Gastroesophageal sphincter (tissue), 4 donors: ENCODE results near the gene CSNK1G2. TPM values are rescaled to one million over a fixed set of nuclear protein-coding genes. Genes with fewer than 3 reads are reported as not detected.
A peak's percentile ranks its signal among the peaks of the same experiment; 100 is the strongest.

Experiments
- ATAC-seq: fragments of 150-250 bp; one replicate; pipeline ENCODE4 v1.9.1; 2016; ENCODE audit warnings: mild to moderate bottlenecking, moderate library complexity
- H3K27ac ChIP-seq, 4 donors: fragments of 200-600 bp; sonication (generic) in 3 of 4; 1 replicate in 3 of 4; 2 replicates in 1 of 4; pipeline ENCODE4 v1.5.1; 2016 to 2019
- H3K27me3 ChIP-seq: fragments of 200-600 bp; sonication (generic); one replicate; pipeline ENCODE4 v1.5.1; 2019
- H3K36me3 ChIP-seq, 2 donors: fragments of 200-600 bp; sonication (generic); one replicate each; pipeline ENCODE4 v1.5.1; 2019; ENCODE audit warnings: control low read depth in 1 of 2
- H3K4me1 ChIP-seq, 3 donors: fragments of 200-600 bp; sonication (generic); 1 replicate in 2 of 3; 2 replicates in 1 of 3; pipeline ENCODE4 v1.5.1; 2016 to 2019; ENCODE audit warnings: control low read depth in 2 of 3
- H3K4me3 ChIP-seq, 2 donors: fragments of 200-600 bp; sonication (generic); one replicate each; pipeline ENCODE4 v1.5.1; 2019; ENCODE audit warnings: mild to moderate bottlenecking in 1 of 2, moderate library complexity in 1 of 2
- H3K9me3 ChIP-seq, 3 donors: fragments of 200-600 bp; sonication (generic); one replicate each; pipeline ENCODE4 v1.5.1; 2017 to 2019; ENCODE audit warnings: control low read depth in 2 of 3
- CTCF ChIP-seq, 4 experiments: fragments of 200-600 bp in 2 of 4; fragments of 450-650 bp in 2 of 4; sonication (generic) in 1 of 4; IDR thresholded peaks; one replicate each; pipeline ENCODE4 v1.5.1; 2017 to 2019; ENCODE audit warnings: antibody characterized with exemption in 4 of 4, mild to moderate bottlenecking in 2 of 4, moderate library complexity in 2 of 4
- EP300 ChIP-seq: sonication (generic); formaldehyde crosslinking; IDR thresholded peaks from one replicate; pipeline ENCODE4 v1.6.1; 2017; ENCODE audit warnings: antibody characterized with exemption, mild to moderate bottlenecking
- POLR2A ChIP-seq, 2 donors: fragments of 450-650 bp; IDR thresholded peaks; one replicate each; pipeline ENCODE4 v1.6.1; 2017; ENCODE audit warnings: antibody characterized with exemption in 2 of 2, mild to moderate bottlenecking in 2 of 2, moderate library complexity in 1 of 2
- POLR2AphosphoS5 ChIP-seq: sonication (generic); formaldehyde crosslinking; IDR thresholded peaks from one replicate; pipeline ENCODE4 v1.6.1; 2017; ENCODE audit warnings: antibody characterized with exemption
- WGBS, 2 donors: methylation state at CpG; one replicate each; pipeline ENCODE4 v1.1.5; 2018; ENCODE audit warnings: low coverage in 1 of 2; 5-methylcytosine and 5-hydroxymethylcytosine counted together
- total RNA-seq, 4 donors: library from RNA; depleted of rRNA; stranded (reverse); fragments of >200 nt; gene quantifications; one replicate each; pipeline ENCODE4 v1.1.0, GENCODE V29; 2016

Gene CSNK1G2
- total RNA-seq, 4 donors from 2014 or later, result 40.4 to 57.4 (median 46.2) TPM

GRCh38 chr19:1997353-1998233, 56.6 kb downstream of the CSNK1G2 start:
- Histone ChIP-seq H3K36me3 (peaks cover 0 to 92% of the 10 kb centered on the region in 2 donors), H3K4me3 (no peak overlapping the region), H3K27ac (no peak overlapping the region), H3K9me3 (no peaks in the 10 kb centered on the region), H3K27me3 (no peaks in the 10 kb centered on the region), H3K4me1 (no peaks in the 10 kb centered on the region)
- 77 to 93% methylated on average over 13 to 17 of the region's 31 CpGs for WGBS, 2 donors
- no peak for TF ChIP-seq CTCF (IDR thresholded peaks at IDR 0.05)
- TF ChIP-seq EP300, result no peak
- ATAC-seq, result no peak

DNA sequence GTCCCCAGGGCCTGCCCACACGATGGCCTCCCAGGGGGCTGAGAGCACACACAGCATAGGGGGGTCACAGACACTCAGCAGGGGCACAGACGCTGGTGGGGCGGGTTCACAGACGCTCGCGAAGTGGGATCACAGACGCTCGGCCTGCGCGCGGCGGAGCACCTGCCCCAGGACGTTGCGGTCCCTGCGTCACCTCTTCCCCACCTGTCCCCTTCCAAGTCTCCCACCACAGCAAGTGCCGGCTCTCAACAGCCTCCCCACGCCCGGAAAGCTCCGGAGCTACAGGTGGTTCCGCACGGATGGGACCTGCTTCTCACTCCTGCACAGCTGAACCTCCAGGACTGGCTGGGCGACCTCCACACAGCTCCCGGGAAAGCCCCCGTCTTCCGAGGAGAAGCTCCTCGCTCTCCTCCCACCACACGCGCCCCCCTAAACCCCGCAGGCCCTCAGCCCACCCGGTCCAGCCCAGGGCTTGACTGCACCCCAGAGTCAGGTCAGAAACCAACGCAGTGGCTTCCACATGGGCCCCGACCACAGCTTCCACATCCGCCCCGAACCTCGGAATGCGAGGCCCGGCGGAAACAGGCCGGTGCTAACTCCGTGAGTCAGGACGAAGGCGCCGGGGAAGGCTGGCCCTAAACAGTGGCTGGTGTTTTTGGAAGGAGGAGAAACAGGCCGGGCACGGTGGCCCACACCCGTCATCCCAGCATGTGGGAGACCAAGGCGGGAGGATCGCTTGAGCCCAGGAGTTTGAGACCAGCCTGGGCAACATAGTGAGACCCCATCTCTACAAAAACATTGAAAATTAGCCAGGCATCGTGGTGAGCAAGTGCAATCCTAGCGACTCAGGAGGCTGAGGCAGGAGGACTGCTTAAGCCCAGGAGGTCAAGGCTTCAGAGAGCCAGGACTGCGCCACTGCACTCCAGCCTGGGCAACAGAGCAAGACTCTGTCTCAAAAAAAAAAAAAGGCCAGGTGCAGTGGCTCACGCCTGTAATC, 58.0 kb downstream of the CSNK1G2 start:
- Histone ChIP-seq H3K4me1 (no peaks in the 10 kb centered on the region), H3K27me3 (no peaks in the 10 kb centered on the region), H3K36me3 (peaks cover 0 to 90% of the 10 kb centered on the region in 2 donors), H3K4me3 (no peak overlapping the region), H3K27ac (no peak overlapping the region), H3K9me3 (no peaks in the 10 kb centered on the region)
- ATAC-seq, result no peak
- TF ChIP-seq CTCF (IDR thresholded peaks at IDR 0.05) (no peak), POLR2A (IDR thresholded peaks at IDR 0.05) (no peak), POLR2AphosphoS5 (no peak), EP300 (no peak)
- WGBS, 2 donors, result 89% methylated on average over 8 of the region's 52 CpGs; no CpG with 5 or more reads in 1 of the 2 donors

- no peaks in the 10 kb centered on the region for H3K27me3 ChIP-seq
- H3K36me3 ChIP-seq, result peaks cover 0 to 87% of the 10 kb centered on the region in 2 donors
- no peak overlapping the region for H3K4me3 ChIP-seq
- H3K4me1 ChIP-seq, result no peaks in the 10 kb centered on the region
- no peak for TF ChIP-seq EP300
- TF ChIP-seq POLR2A (IDR thresholded peaks at IDR 0.05), result no peak
- TF ChIP-seq POLR2AphosphoS5, result no peak
- no peak for TF ChIP-seq CTCF (IDR thresholded peaks at IDR 0.05)
- H3K9me3 ChIP-seq, result no peaks in the 10 kb centered on the region
- 90 to 100% methylated on average over 3 to 11 of the region's 26 CpGs for WGBS, 2 donors
- no peak for ATAC-seq
- no peak overlapping the region for H3K27ac ChIP-seq
These were observed 59.0 kb downstream of the CSNK1G2 start for GRCh38 chr19:1999856-2000515.

GRCh38 chr19:2003874-2004273, 62.9 kb downstream of the CSNK1G2 start:
- Histone ChIP-seq H3K4me3 (no peak overlapping the region), H3K27me3 (no peaks in the 10 kb centered on the region), H3K36me3 (peaks cover 0 to 55% of the 10 kb centered on the region in 2 donors), H3K27ac (peak overlapping the region in 3 of 4 donors; percentile 19 to 70 (median 57)), H3K4me1 (no peaks in the 10 kb centered on the region), H3K9me3 (no peaks in the 10 kb centered on the region)
- WGBS, 2 donors, result 44 to 84% methylated on average over 3 to 4 of the region's 4 CpGs
- ATAC-seq, result no peak
- no peak for TF ChIP-seq EP300
- peak in 1 of 4 experiments; percentile 7 for TF ChIP-seq CTCF (IDR thresholded peaks at IDR 0.05)
